Hepatocyte (in vitro differentiated cells): ENCODE measurements around the gene MAPK8IP3. TPM values are rescaled to one million over a fixed set of nuclear protein-coding genes. Genes with fewer than 3 reads are reported as not detected.

Experiments
- DNase-seq: peaks from one replicate; pipeline ENCODE4 v3.0.0-alpha.2; 2016; ENCODE audit warnings: low spot score
- H2AFZ ChIP-seq: fragments of 200-600 bp; sonication (generic); 2 replicates; pipeline ENCODE4 v1.6.0; 2016; ENCODE audit warnings: antibody characterized with exemption, mild to moderate bottlenecking
- H3K27ac ChIP-seq: fragments of 200-600 bp; sonication (generic); 2 replicates; pipeline ENCODE4 v1.5.1; 2016; ENCODE audit warnings: mild to moderate bottlenecking
- H3K27me3 ChIP-seq: fragments of 200-600 bp; sonication (generic); 2 replicates; pipeline ENCODE4 v1.6.1; 2016
- H3K36me3 ChIP-seq: fragments of 200-600 bp; sonication (generic); replicated peaks from 2 replicates; pipeline ENCODE4 v1.5.1; 2016; ENCODE audit warnings: low read depth; ENCODE audit not compliant: insufficient read depth
- H3K4me1 ChIP-seq: fragments of 200-600 bp; sonication (generic); 2 replicates; pipeline ENCODE4 v1.5.1; 2016; ENCODE audit warnings: mild to moderate bottlenecking, moderate library complexity; ENCODE audit not compliant: insufficient read depth
- H3K4me2 ChIP-seq: fragments of 200-600 bp; sonication (generic); 2 replicates; pipeline ENCODE4 v1.6.0; 2016
- H3K4me3 ChIP-seq: fragments of 200-600 bp; sonication (generic); 2 replicates; pipeline ENCODE4 v1.5.1; 2016; ENCODE audit warnings: mild to moderate bottlenecking
- H3K79me2 ChIP-seq: fragments of 200-600 bp; sonication (generic); 2 replicates; pipeline ENCODE4 v1.6.0; 2017; ENCODE audit warnings: mild to moderate bottlenecking
- H3K9me2 ChIP-seq: fragments of 200-600 bp; sonication (generic); replicated peaks from 2 replicates; pipeline ENCODE4 v1.6.0; 2017; ENCODE audit warnings: mild to moderate bottlenecking; ENCODE audit not compliant: insufficient read depth
- H3K9me3 ChIP-seq: fragments of 200-600 bp; sonication (generic); 2 replicates; pipeline ENCODE4 v1.5.1; 2016; ENCODE audit warnings: low read depth, mild to moderate bottlenecking
- H4K20me1 ChIP-seq: fragments of 200-600 bp; sonication (generic); 2 replicates; pipeline ENCODE4 v1.6.0; 2016; ENCODE audit warnings: mild to moderate bottlenecking; ENCODE audit not compliant: insufficient read depth, poor library complexity, severe bottlenecking
- CTCF ChIP-seq: fragments of 200-600 bp; sonication (generic); IDR thresholded peaks from 2 replicates; pipeline ENCODE4 v1.5.1; 2016; ENCODE audit warnings: antibody characterized with exemption, mild to moderate bottlenecking; ENCODE audit not compliant: poor library complexity
- EZH2 ChIP-seq: fragments of 200-600 bp; sonication (generic); IDR thresholded peaks from 2 replicates; pipeline ENCODE4 v1.6.1; 2016; ENCODE audit warnings: antibody characterized with exemption, mild to moderate bottlenecking, borderline replicate concordance
- EZH2phosphoT487 ChIP-seq: fragments of 200-600 bp; sonication (generic); IDR thresholded peaks from one replicate; pipeline ENCODE4 v1.6.1; 2018; ENCODE audit warnings: antibody characterized with exemption, mild to moderate bottlenecking, low read depth, moderate library complexity; ENCODE audit not compliant: unreplicated experiment, severe bottlenecking
- WGBS: methylation state at CpG from one replicate; pipeline ENCODE4 v1.1.6; 2016; ENCODE audit warnings: low lambda C conversion rate; ENCODE audit errors: missing lambda C conversion rate; 5-methylcytosine and 5-hydroxymethylcytosine counted together
- polyA plus RNA-seq: library from polyadenylated mRNA; unstranded; fragments of >200 nt; fragmentation: Nextera tagmentation; extraction: Ambion mirVana; gene quantifications from 2 replicates; pipeline ENCODE4 v1.2.1, GENCODE V29; 2016
- total RNA-seq: library from RNA; depleted of rRNA; stranded (reverse); fragments of >200 nt; gene quantifications from 2 replicates; pipeline ENCODE4 v1.2.3, GENCODE V29; 2014

The MAPK8IP3 gene
- total and polyA plus RNA-seq, 2 experiments from 2014 or later, result 42.3 to 44.9 TPM

GRCh38 chr16:1741553-1742165, 35.7 kb downstream of the MAPK8IP3 start:
- H3K4me2 ChIP-seq, result no peak overlapping the region
- TF ChIP-seq EZH2phosphoT487, result no peak
- TF ChIP-seq EZH2, result no peak
- TF ChIP-seq CTCF, result no peak
- no peaks in the 10 kb centered on the region for H3K9me2 ChIP-seq
- H3K27me3 ChIP-seq, result no peaks in the 10 kb centered on the region
- no peak overlapping the region for H3K4me3 ChIP-seq
- no peak overlapping the region for H2AFZ ChIP-seq
- H3K79me2 ChIP-seq, result no peaks in the 10 kb centered on the region
- no peak overlapping the region for H3K27ac ChIP-seq
- no peaks in the 10 kb centered on the region for H3K36me3 ChIP-seq
- H3K9me3 ChIP-seq, result no peaks in the 10 kb centered on the region
- no peaks in the 10 kb centered on the region for H4K20me1 ChIP-seq
- WGBS, result 97% methylated on average over 18 of the region's 19 CpGs
- H3K4me1 ChIP-seq, result no peaks in the 10 kb centered on the region
- DNase-seq, result no peak

GRCh38 chr16:1743376-1744337, 37.7 kb downstream of the MAPK8IP3 start:
- Histone ChIP-seq H3K9me3 (no peaks in the 10 kb centered on the region), H3K27me3 (no peaks in the 10 kb centered on the region), H3K4me3 (no peak overlapping the region), H4K20me1 (no peaks in the 10 kb centered on the region), H3K9me2 (no peaks in the 10 kb centered on the region), H2AFZ (no peak overlapping the region), H3K27ac (no peak overlapping the region), H3K4me1 (no peaks in the 10 kb centered on the region), H3K36me3 (no peaks in the 10 kb centered on the region), H3K4me2 (no peak overlapping the region), H3K79me2 (no peaks in the 10 kb centered on the region)
- no peak for DNase-seq
- WGBS, result 92% methylated on average over 29 of the region's 32 CpGs
- no peak for TF ChIP-seq EZH2phosphoT487
- TF ChIP-seq CTCF, result no peak
- TF ChIP-seq EZH2, result no peak

GRCh38 chr16:1744338-1744840, 38.4 kb downstream of the MAPK8IP3 start:
- Histone ChIP-seq H2AFZ (no peak overlapping the region), H3K36me3 (no peaks in the 10 kb centered on the region), H3K9me2 (no peaks in the 10 kb centered on the region), H3K4me3 (no peak overlapping the region), H3K79me2 (no peaks in the 10 kb centered on the region), H3K4me2 (no peak overlapping the region), H3K27ac (no peak overlapping the region), H3K9me3 (no peaks in the 10 kb centered on the region), H3K4me1 (no peaks in the 10 kb centered on the region), H3K27me3 (no peaks in the 10 kb centered on the region), H4K20me1 (no peaks in the 10 kb centered on the region)
- WGBS, result 94% methylated on average over 24 of the region's 24 CpGs
- no peak for DNase-seq
- TF ChIP-seq EZH2phosphoT487, result no peak
- TF ChIP-seq CTCF, result no peak
- TF ChIP-seq EZH2, result no peak
